HG03196 (cell line): ENCODE data around the gene RYR3.

Experiments
- ATAC-seq: cut with Tn5 transposase; IDR thresholded peaks from one replicate; pipeline ENCODE4 v1.9.1; 2021; ENCODE audit not compliant: unreplicated experiment

Gene RYR3

GRCh38 chr15:33864360-33865075, 553.8 kb downstream of the RYR3 start:
- ATAC-seq = no peak

DNA sequence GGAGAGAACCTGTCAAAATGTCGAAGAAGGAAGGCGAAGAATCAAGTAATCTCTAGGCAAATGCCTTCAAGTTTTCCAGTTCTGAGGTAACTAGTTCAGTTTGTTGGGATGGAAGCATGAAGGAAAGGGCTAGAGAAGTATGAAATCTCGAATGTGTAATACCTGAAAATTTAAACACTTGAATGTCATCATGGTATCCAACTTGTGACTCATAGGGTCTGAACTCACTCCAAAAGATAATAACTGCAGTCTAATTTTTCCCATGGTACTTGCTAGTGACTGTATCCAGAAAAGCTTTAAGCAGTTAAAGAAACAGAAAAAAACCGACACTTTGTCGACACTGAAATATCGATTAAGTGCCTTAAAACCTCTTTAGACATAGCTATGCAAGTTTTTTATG, 554.6 kb downstream of the RYR3 start:
- no peak for ATAC-seq

DNA sequence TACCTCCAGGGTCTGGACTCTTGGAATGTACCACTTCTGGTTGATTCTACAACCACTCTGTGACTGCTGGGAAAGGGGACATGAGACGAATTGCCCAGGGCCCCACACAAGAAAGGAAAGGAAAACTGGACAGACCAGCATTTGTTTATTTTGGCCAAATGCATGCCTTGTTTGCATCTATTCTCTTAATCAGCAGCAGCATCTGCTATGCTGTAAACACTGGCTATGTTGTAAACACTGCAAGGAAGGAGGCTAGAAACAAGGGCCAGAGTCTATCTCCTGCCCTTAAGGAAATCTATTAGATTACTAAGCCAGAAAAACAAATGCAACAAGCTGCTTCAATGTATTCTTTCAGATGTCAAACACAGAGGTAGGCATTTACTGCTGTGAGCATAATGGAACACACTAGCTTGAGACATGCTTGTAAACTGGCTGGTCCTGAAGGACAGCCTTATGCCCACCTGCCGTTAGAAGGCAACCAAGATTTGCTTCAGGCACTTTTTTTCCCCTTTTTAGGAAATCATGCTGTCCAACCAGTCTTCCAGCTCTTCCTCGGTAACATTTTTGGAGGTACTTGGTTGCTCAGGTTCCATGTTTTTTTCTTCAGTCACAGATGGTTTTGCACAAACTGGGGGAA, 555.5 kb downstream of the RYR3 start:
- no peak for ATAC-seq

DNA sequence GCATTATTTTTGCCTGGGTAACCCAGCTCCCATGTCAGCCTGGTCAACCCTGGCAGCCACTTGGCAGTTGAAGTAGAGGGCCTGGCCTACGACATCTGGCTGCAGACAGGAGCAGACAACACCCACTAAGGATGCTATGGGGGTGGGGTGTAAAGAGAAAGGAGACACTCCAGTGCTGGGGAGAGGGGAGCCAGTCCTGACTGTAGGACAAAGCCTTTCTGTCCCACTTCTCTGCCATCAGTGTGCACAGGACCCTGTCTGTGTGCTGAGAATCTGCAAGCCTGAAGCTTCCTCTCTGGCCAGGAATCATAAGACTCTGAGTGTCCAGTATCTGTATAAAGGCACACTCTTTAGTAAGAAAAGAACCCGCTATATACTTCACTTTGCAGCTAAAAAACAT, 561.2 kb downstream of the RYR3 start:
- no peak for ATAC-seq

DNA sequence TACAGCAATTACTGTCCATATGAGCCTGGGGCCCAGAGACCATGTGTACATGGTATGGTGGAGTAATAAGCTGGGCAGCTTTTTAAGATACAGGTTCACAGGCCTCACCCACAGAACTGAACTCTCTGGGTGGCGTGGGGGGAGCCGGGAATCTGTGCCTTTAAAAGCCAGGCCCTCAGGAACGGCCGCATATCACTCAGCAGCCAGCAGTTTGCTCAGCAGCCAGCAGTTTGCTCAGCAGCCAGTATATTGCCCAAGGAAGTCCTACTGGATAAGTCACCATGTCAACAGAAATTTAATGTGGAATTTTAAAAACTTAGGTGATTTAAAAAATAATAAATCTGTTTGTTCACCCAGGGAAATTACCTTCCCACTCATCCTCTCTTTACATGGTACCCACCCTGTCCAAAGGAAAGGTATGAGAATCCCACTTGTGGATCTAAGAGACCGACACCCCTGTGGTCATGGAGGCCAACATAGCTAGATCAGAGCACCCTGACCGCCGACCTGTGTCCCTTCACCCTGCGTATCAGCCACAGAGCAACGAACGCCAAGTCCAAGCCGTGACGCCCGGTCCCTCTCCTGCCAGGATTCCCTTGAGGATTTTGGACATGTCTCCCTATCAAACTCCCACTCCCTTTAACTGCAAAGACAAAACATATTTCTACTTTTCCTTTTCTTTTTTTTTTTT, 561.8 kb downstream of the RYR3 start:
- ATAC-seq = no peak

- no peak for ATAC-seq
Measured at GRCh38 chr15:33874156-33874555, 563.4 kb downstream of the RYR3 start.

DNA sequence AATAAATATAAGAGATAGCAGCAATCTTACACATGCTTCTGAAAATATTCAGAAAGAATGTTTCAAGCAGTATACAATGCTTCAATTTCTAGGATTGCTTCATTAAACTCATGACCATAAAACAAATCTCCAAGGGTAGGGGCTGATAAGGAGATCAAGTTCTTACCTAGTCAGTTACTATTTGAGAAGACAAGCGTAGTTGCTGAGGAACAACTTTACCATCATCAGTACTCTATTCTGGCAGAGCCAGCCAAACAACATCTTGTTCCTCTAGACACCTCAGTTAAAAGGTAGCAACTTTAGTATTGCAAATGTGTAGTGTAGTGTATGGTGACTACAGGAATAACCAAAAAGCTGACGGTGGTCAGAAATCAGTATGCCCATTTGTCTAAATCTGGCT, 572.2 kb downstream of the RYR3 start:
- ATAC-seq = no peak

DNA sequence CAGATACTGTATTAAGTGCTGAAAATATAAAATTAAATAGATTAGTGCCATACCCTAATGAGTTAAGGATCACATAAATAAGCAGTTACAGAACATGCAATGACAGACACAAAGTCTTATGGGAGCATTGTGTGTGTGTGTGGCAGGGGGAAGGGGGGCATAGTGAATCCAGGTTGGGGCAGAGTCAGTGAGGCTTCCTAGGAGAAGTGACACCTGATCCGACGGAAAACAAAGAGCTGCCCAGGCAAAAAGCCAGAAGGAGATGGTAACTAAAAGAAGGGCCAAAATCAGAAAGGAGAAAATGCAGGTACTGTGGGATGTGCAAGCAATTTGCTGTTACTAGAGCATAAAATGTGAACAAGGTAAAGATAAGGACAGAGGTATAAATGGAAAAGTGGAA, 577.4 kb downstream of the RYR3 start:
- no peak for ATAC-seq

DNA sequence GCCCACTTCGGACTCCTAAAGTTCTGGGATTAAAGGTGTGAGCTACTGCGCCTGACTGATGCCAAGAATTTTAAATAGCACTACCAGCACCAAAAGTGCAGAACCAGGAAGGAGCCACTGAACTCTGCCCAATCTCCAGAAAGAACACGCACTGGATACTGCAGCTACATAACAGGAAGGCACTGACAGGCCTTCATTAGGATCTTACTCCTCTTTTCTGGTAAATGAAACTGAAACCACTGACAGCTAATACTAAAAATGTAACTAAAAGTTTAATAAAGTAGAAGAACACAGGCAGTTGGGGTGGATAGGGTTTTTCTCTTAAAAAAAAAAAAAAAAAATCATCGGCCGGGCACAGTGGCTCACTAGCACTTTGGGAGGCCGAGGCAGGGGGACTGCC, 583.4 kb downstream of the RYR3 start:
- no peak for ATAC-seq

- no peak for ATAC-seq
Measured at GRCh38 chr15:33902043-33902442, 591.3 kb downstream of the RYR3 start.

GRCh38 chr15:33903661-33904060, 592.9 kb downstream of the RYR3 start:
- no peak for ATAC-seq

DNA sequence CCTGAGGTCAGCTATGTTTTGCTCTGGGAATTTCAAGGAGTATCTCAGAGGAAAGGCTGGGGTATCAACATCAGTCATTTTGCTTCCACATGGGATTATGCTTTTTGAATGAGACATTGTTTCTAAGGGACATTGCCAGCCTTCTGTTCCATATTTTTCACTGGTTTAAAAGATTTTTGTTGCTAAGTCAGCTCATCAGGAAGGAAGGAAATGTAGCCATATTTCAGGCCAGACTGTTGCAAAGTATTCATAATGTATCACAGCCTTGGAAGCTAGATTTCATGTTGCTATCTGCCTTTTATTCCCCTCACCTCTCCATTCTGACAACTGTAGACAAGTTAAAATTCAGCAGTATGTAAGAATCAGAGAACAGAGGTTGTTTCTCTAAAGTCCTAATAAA, 596.6 kb downstream of the RYR3 start:
- ATAC-seq = no peak

- no peak for ATAC-seq
Measured at GRCh38 chr15:33908406-33908805, 597.6 kb downstream of the RYR3 start.

DNA sequence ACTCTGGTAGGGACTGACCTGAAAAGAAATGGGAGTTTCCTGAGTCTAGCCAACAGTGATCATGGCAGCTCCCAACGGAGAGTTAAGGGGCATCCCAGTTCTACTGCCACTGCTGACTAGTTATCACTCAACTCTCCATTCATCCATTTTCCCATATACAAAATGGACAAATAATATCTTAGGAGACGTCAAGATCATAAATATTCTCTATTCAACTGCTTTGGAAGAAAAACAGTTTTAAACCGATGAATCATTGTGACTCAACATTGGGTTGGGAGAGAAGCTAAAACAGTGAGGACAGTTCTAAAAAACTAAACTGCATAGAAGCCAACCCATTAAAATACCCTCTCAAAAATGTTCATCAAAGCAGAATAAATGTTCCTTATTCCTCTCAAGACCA, 600.0 kb downstream of the RYR3 start:
- no peak for ATAC-seq

DNA sequence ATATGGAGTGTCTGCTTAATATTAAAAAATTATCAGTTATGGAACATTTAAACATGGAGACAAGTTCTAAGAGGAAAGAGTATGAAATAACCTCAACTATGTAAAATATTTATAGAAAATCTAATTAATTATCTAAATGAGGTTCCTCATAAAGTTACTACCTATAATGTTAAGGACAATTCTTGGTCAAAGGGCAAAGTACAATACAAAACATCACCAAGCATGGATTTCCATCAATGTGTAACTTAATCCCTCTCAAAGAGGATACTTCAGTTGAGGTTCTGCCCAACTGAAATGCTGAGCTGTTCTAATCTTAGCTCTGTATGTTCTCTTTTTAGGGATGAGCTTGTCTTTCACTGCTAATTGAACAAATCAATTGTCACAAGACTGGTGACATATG, 601.6 kb downstream of the RYR3 start:
- no peak for ATAC-seq

GRCh38 chr15:33913459-33913858, 602.7 kb downstream of the RYR3 start:
- no peak for ATAC-seq
